GM21381 (cell line): Measurements from ENCODE around the gene ETHE1.

Source experiments
- ATAC-seq: cut with Tn5 transposase; IDR thresholded peaks from one replicate; pipeline ENCODE4 v1.9.1; 2021; ENCODE audit warnings: mild to moderate bottlenecking, moderate library complexity; ENCODE audit not compliant: unreplicated experiment

The ETHE1 gene

GRCh38 chr19:43498233-43498842 lies 28.7 kb downstream of the ETHE1 start:
- no peak for ATAC-seq

- ATAC-seq, result no peak
Observed at GRCh38 chr19:43496960-43497359, 30.0 kb downstream of the ETHE1 start.

- no peak for ATAC-seq
Observed at GRCh38 chr19:43495082-43495481, 31.9 kb downstream of the ETHE1 start.

DNA sequence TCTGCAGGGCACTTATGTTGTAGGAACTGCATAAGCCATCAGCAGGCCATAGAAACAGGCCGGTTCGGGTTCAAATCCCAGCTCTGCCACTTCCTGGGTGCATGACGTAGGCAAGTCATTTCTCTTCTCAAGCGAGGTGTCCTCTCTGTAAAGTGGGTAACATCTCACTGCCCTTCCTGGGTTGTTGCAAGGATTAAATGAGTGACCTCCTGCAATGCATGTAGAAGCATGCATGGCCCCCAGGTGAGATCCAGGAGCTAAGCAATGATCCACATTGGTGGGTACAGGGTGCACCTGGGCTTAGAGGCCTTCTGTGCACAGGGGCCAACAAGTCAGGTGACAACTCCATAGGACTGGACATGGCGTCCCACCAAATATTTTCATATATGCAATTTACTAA lies 36.2 kb downstream of the ETHE1 start:
- no peak for ATAC-seq

- ATAC-seq, result no peak
Observed at GRCh38 chr19:43489979-43490599, 36.9 kb downstream of the ETHE1 start.

GRCh38 chr19:43489310-43489709 lies 37.7 kb downstream of the ETHE1 start:
- ATAC-seq, result no peak

DNA sequence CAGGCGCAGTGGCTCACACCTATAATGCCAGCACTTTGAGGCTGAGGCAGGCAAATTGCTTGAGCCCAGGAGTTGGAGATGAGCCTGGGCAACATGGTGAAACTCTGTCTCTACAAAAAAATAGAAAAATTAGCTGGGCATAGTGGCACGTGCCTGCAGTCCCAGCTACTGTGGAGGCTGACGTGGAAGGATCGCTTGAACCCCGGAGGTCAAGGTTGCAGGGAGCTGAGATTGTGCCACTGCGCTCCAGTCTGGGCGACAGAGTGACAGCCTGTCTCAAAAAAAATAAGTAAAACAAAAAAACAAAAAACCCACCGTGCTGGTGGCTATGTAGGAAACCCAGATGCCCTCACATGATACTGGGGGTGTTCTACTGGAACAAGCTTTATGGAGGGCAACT lies 38.8 kb downstream of the ETHE1 start:
- no peak for ATAC-seq

DNA sequence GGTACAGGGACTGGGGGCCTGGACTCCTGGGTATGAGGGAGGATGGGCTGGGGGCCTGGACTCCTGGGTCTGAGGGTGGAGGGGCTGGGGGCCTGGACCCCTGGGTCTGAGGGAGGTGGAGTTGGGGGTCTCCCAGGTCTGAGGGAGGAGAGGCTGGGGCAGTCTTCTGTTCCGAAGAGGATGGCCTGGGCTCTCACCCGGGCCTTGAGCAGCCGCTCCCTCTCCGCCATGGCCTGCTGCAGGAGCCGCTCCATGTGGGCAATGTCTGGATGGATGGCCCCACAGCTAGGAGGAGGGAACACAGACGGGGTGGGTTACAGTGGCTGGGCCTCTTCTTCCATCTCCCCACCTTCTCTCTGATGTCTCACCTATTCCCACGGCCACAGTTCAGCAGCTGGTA lies 40.6 kb downstream of the ETHE1 start:
- ATAC-seq, result no peak

DNA sequence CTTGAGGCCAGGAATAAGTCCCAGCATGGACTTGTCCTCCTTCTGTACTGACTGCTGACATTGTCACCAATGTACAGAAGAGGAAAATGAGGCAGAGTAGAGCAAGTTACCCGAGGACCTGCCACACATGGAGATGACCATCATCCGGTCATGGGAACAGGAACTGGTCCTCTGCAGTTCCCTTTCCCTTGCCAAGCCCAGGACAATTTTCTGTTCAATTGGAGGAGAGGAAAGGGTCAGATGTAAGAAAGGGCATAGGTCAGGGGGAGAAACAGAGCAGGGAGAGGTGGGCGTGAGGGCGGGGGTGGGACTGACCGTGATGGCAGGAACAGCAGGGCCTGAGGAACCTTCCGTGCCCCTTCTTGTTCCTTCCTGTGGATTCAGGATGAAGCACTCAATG lies 41.0 kb downstream of the ETHE1 start:
- no peak for ATAC-seq

DNA sequence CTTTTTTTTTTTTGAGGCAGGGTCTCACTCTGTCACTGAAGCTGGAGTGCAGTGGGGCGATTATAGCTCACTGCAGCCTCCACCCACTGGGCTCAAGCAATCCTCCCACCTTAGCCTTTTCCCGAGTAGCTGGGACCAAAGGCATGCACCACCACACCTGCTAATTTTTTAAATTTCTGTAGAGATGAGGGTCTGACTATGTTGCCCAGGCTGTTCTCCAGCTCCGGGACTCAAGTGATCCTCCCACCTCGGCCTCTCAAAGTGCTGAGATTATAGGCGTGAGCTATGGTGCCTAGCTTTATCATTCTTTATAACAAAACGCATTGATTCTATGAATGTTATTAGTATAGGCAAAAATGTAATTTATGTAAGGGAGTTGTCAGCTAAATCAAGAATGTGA lies 43.7 kb downstream of the ETHE1 start:
- no peak for ATAC-seq

- ATAC-seq, result no peak
Observed at GRCh38 chr19:43482193-43482592, 44.8 kb downstream of the ETHE1 start.

DNA sequence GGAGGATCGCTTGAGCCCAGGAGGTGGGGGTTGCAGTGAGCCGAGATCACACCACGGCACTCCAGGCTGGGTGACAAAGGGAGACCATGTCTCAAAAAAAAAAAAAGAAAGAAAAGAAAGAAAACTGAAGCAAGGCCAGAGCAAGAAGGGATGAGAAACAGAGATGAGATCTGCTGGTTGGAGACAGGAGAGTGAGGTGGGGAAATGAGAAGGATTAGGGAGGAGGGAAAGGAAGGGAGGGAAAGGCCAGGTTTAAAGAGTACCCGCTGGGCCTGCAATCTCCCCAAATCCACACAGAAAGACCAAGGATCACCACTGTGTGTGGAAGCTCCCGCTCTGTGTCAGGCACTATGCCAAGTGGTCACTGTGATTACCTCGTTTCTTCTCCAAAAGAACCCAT lies 45.3 kb downstream of the ETHE1 start:
- ATAC-seq, result no peak

DNA sequence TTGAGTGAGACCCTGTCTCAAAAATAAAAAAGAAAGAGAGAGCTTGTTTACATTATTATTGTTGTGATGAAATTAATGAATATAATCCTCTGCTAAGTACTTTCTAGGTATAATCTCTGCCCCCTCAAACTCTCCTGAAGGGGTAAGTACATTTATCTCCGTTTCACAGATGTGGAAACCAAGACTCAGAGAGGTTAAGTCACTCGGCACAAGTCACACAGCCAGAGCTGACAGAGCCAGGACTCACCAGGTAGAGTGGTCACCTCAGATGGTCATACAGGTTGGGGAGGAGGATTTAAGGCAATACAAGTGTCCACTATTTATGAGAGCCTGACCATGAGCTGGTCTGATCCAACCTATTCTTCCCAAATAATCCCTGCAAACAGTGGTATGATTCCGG lies 46.4 kb downstream of the ETHE1 start:
- no peak for ATAC-seq

DNA sequence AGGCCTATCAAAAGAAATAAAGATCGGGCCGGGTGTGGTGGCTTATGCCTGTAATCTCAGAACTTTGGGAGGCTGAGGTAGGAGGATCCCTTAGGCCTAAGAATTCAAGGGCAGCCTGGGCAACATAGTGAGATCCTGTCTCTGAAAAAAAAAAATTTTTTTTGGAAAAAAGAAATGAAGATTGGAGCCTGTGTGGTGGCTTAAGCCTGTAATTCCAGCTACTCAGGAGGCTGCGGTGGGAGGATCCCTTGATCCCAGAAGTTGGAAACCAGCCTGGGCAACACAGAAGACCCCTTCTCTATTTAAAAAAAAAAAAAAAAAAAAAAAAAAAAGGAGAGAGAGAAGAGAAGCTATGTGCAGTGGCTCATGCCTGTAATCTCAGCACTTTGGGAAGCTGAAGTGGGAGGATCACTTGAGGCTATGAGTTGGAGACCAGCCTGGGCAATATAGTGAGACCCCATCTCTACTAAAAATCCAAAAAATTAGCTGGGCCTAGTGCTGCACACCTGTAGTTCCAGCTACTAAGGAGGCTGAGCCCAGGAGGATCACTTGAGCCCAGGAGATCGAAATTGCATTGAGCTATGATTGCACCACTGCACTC lies 46.9 kb downstream of the ETHE1 start:
- ATAC-seq, result no peak

GRCh38 chr19:43479226-43479625 lies 47.8 kb downstream of the ETHE1 start:
- no peak for ATAC-seq

DNA sequence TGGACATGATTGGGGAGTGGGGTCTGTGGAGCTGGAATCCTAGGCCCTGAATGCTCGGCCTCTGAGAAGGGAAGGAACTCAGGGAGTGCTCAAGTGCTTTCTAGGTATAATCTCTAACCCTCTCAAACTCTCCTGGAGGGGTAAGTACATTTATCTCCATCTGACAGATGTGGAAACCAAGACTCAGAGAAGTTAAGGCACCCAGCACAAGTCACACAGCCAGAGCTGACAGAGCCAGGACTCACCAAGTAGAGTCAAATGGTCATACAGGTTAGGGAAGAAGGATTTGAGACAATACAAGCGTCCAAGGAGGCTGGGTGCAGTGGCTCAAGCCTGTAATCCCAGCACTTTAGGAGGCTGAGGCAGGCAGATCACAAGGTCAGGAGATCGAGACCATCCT lies 48.7 kb downstream of the ETHE1 start:
- no peak for ATAC-seq

GRCh38 chr19:43476606-43477005 lies 50.4 kb downstream of the ETHE1 start:
- ATAC-seq, result no peak

- ATAC-seq, result no peak
Observed at GRCh38 chr19:43474986-43475705, 51.9 kb downstream of the ETHE1 start.

DNA sequence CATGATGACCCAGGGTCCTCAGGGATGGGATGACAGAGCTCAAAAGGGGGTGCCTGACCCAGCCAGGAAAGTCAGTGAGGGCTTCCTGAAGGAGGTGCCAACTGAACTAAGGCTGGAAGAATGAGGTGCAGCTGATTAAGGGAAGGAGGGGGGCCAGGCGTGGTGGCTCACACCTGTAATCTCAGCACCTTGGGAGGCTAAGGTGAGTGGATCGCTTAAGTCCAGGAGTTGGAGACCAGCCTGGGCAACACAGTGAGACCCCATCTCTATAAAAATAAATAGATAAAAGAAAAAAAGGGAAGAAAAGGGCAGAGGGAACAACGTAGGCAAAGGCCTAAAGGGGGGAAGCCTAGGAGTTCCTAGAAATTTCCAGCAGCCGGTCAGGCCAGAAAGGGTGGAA lies 52.5 kb downstream of the ETHE1 start:
- ATAC-seq, result no peak

GRCh38 chr19:43471091-43471490 lies 55.9 kb downstream of the ETHE1 start:
- ATAC-seq, result no peak

GRCh38 chr19:43470288-43470687 lies 56.7 kb downstream of the ETHE1 start:
- ATAC-seq, result no peak

GRCh38 chr19:43469160-43469480 lies 57.9 kb downstream of the ETHE1 start:
- ATAC-seq, result no peak
